CD4-positive, alpha-beta T cell (primary cell): ENCODE measurements around the gene DDX1. TPM values are rescaled to one million over a fixed set of nuclear protein-coding genes. Genes with fewer than 3 reads are reported as not detected.

Experiments
- ATAC-seq: fragments of 200-7000 bp; cut with Tn5 transposase; one replicate; pipeline ENCODE4 v1.10.0; 2022; ENCODE audit warnings: mild to moderate bottlenecking; ENCODE audit not compliant: poor library complexity
- CTCF ChIA-PET: fragments of 350-600 bp; sonication (Branson Sonifier 250); formaldehyde crosslinking; loops from one replicate; lab custom pipeline; 2021; ENCODE audit warnings: antibody characterized with exemption, inconsistent platforms; lab: Charles Lee
- POLR2A ChIA-PET: fragments of 350-600 bp; sonication (Branson Sonifier 250); formaldehyde crosslinking; loops from one replicate; lab custom pipeline; 2021; ENCODE audit warnings: antibody characterized with exemption, inconsistent platforms; lab: Charles Lee
- DNase-seq, 14 experiments: peaks; one replicate each; pipeline ENCODE4 v3.0.0-alpha.2; 2013 to 2020; ENCODE audit warnings: mixed read lengths in 2 of 14
- H3K27ac ChIP-seq, 2 donors: one replicate each; pipeline versions ENCODE4 v1.5.1 to v1.7.0; 2013; ENCODE audit warnings: low read length in 2 of 2, low read depth in 1 of 2, mild to moderate bottlenecking in 1 of 2
- H3K27me3 ChIP-seq, 2 experiments: 1 replicate in 1 of 2; 2 replicates in 1 of 2; pipeline versions ENCODE4 v1.6.1 to v1.7.0; 2013; ENCODE audit warnings: low read length in 2 of 2, control low read depth in 1 of 2, mild to moderate bottlenecking in 1 of 2, moderate library complexity in 1 of 2; ENCODE audit not compliant: insufficient read depth in 2 of 2, control insufficient read depth in 1 of 2
- H3K36me3 ChIP-seq: one replicate; pipeline ENCODE4 v1.6.1; 2013; ENCODE audit warnings: low read length, control low read depth; ENCODE audit not compliant: insufficient read depth
- H3K4me1 ChIP-seq: one replicate; pipeline ENCODE4 v1.6.1; 2013; ENCODE audit warnings: low read length, control low read depth; ENCODE audit not compliant: insufficient read depth
- H3K4me3 ChIP-seq: one replicate; pipeline ENCODE4 v1.5.1; 2013; ENCODE audit warnings: mild to moderate bottlenecking, low read length, moderate library complexity
- H3K9me3 ChIP-seq, 2 experiments: 1 replicate in 1 of 2; 2 replicates in 1 of 2; pipeline versions ENCODE4 v1.6.1 to v1.7.0; 2013; ENCODE audit warnings: low read length in 2 of 2, mild to moderate bottlenecking in 2 of 2, control low read depth in 1 of 2, moderate library complexity in 1 of 2; ENCODE audit not compliant: control insufficient read depth in 1 of 2, insufficient read depth in 1 of 2
- H3K27ac Mint-ChIP-seq: one replicate; pipeline ENCODE4 v1.8.0; 2020; ENCODE audit warnings: mixed read lengths
- H3K27me3 Mint-ChIP-seq: one replicate; pipeline ENCODE4 v1.8.0; 2021; ENCODE audit warnings: mixed read lengths
- H3K36me3 Mint-ChIP-seq: one replicate; pipeline ENCODE4 v1.8.0; 2021; ENCODE audit warnings: low read depth, mixed read lengths
- H3K4me1 Mint-ChIP-seq: one replicate; pipeline ENCODE4 v1.8.0; 2021; ENCODE audit warnings: low read depth, mixed read lengths
- H3K4me3 Mint-ChIP-seq: one replicate; pipeline ENCODE4 v1.8.0; 2020; ENCODE audit warnings: mild to moderate bottlenecking, mixed read lengths
- H3K9me3 Mint-ChIP-seq: one replicate; pipeline ENCODE4 v1.8.0; 2020; ENCODE audit warnings: mixed read lengths
- intact Hi-C, 2 experiments: fragments of 100-400 bp; cut with DNase I in 1 of 2; cut with micrococcal nuclease in 1 of 2; formaldehyde crosslinking; loops; one replicate each; pipeline versions ENCODE4 v1.15.1 to v1.9.0; 2023 to 2025; cut with DNase I, micrococcal nuclease
- total RNA-seq, 174 experiments: library from RNA in 2 of 174; stranded (reverse) in 2 of 174; gene quantifications; one replicate each; pipeline ENCODE4 v1.2.3 and lab custom pipeline; 2021 to 2026
- TF ChIP-seq, protein P1 (sequence below): fragments of 200-600 bp; IDR thresholded peaks from one replicate; pipeline ENCODE4 v1.8.0; 2022; ENCODE audit warnings: antibody characterized with exemption, mild to moderate bottlenecking

DDX1 gene
- total RNA-seq, 2 experiments from 2014 or later = 48.8 to 50.1 TPM

DNA sequence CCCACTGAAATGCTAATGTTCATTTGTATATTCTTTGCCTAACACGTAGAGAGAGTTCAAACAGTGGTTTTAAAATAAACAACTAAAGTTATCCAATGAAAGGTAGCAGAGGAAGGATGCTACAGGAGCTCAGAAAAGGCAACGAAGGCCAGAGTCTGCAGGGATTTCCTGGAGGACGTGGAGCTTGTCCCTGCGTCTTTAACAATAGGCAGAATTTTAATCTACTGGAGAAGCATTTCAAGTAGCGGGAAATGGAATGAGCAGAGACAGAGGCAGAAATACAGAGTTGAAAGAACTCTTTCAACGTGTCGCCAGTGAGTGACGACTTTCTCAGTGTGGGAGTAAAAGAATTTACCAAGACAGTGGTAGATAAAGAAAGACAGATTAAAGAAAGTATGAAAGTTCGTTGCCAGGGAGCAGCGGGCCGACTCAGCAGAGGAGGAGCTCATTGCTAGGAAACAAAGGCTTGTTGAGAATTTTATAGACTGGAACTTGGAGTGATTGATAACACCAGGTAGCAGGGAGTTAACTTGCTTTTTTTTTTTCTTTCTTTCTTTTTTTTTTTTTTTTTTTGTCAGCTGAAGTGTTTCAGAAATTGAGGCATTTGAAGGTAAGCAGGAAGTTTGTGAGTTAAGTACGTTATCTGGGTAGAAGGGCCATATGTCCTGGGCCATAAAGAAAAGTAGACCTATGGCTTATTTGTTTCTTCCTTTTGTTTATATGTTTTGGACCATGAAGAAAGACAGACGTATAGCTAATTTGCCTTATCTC lies 29.9 kb upstream of the DDX1 start:
- peak overlapping the region; percentile 48 to 68 for H3K27ac ChIP-seq
- H3K27me3 ChIP-seq = no peaks in the 10 kb centered on the region
- Mint-ChIP-seq H3K9me3 (no peaks in the 10 kb centered on the region), H3K27me3 (no peaks in the 10 kb centered on the region), H3K27ac (peak overlapping the region; percentile 88), H3K36me3 (peaks cover 22% of the 10 kb centered on the region), H3K4me3 (peak overlapping the region; percentile 99), H3K4me1 (peaks cover 52% of the 10 kb centered on the region)
- intact Hi-C loops = loop anchor here (1.0 to 2.0 kb wide), 2 partner anchors 29 to 30 kb away; partner anchors contain the start of gene DDX1 (in 2 of the 2)
- H3K36me3 ChIP-seq = peaks cover 1% of the 10 kb centered on the region
- DNase-seq = peak in 8 of 14 experiments; percentile 8 to 59 (median 23)
- TF ChIP-seq, protein P1, sequence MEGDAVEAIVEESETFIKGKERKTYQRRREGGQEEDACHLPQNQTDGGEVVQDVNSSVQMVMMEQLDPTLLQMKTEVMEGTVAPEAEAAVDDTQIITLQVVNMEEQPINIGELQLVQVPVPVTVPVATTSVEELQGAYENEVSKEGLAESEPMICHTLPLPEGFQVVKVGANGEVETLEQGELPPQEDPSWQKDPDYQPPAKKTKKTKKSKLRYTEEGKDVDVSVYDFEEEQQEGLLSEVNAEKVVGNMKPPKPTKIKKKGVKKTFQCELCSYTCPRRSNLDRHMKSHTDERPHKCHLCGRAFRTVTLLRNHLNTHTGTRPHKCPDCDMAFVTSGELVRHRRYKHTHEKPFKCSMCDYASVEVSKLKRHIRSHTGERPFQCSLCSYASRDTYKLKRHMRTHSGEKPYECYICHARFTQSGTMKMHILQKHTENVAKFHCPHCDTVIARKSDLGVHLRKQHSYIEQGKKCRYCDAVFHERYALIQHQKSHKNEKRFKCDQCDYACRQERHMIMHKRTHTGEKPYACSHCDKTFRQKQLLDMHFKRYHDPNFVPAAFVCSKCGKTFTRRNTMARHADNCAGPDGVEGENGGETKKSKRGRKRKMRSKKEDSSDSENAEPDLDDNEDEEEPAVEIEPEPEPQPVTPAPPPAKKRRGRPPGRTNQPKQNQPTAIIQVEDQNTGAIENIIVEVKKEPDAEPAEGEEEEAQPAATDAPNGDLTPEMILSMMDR = no peak
- H3K9me3 ChIP-seq = no peaks in the 10 kb centered on the region
- ChIA-PET CTCF (interaction anchor here (0.9 to 2.0 kb wide), 2 partner anchors 16 to 26 kb away, joined by 3 to 8 read pairs; no protein-coding TSS in a partner anchor), POLR2A (interaction anchor here (1.0 to 3.9 kb wide), 6 partner anchors 9 to 33 kb away, joined by 4 to 38 read pairs (median 7); partner anchors contain the start of gene DDX1)
- ATAC-seq = peak; percentile 44
- peaks cover 13% of the 10 kb centered on the region for H3K4me1 ChIP-seq
- peak overlapping the region; percentile 86 for H3K4me3 ChIP-seq

DNA sequence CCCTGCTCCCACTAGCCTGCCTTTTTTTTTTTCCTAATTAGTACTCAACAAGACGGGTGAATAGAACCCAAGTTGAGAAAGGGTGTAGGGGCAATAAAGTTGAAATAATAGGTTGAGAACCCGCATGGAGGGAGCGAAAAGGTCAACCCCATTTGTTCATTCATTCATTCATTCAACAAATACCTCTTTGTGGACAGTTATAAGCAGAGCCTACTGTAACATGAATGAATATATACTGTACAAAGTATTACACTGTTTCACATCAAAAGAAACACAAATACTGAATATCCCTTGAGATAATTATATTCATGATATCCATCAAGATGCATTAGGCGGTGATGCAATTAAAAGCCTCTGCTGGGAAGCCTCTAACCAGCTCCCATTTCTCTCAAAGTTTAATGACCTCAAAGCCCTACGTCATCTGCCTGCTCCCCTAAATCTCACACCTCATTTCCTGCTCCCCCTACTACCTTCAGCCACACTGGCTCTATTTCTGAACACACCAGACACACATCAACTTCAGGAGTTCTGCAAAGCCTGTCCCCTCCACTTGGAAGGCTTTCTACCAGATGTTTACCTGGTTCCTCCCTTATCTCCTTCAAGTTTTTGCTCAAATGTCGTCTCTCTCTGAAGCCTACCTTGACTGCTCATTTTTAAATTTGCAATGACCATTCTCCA lies 29.2 kb upstream of the DDX1 start:
- Histone ChIP-seq H3K36me3 (no peaks in the 10 kb centered on the region), H3K27ac (peak overlapping the region in 1 of 2 donors; percentile 48), H3K27me3 (no peaks in the 10 kb centered on the region), H3K9me3 (no peaks in the 10 kb centered on the region), H3K4me1 (peaks cover 13% of the 10 kb centered on the region), H3K4me3 (no peak overlapping the region)
- Mint-ChIP-seq H3K27ac (peak overlapping the region; percentile 88), H3K9me3 (no peaks in the 10 kb centered on the region), H3K27me3 (no peaks in the 10 kb centered on the region), H3K36me3 (peaks cover 22% of the 10 kb centered on the region), H3K4me3 (peak overlapping the region; percentile 99), H3K4me1 (peaks cover 52% of the 10 kb centered on the region)
- DNase-seq (no peak), ATAC-seq (no peak)
- intact Hi-C loops = no loop called here
- ChIA-PET POLR2A (interaction anchor here (1.0 to 3.9 kb wide), 5 partner anchors 8 to 32 kb away, joined by 4 to 38 read pairs (median 6); partner anchors contain the start of gene DDX1), CTCF (interaction anchor here (0.9 to 2.0 kb wide), 2 partner anchors 15 to 26 kb away, joined by 3 to 8 read pairs; no protein-coding TSS in a partner anchor)
- TF ChIP-seq, protein P1 = no peak

DNA sequence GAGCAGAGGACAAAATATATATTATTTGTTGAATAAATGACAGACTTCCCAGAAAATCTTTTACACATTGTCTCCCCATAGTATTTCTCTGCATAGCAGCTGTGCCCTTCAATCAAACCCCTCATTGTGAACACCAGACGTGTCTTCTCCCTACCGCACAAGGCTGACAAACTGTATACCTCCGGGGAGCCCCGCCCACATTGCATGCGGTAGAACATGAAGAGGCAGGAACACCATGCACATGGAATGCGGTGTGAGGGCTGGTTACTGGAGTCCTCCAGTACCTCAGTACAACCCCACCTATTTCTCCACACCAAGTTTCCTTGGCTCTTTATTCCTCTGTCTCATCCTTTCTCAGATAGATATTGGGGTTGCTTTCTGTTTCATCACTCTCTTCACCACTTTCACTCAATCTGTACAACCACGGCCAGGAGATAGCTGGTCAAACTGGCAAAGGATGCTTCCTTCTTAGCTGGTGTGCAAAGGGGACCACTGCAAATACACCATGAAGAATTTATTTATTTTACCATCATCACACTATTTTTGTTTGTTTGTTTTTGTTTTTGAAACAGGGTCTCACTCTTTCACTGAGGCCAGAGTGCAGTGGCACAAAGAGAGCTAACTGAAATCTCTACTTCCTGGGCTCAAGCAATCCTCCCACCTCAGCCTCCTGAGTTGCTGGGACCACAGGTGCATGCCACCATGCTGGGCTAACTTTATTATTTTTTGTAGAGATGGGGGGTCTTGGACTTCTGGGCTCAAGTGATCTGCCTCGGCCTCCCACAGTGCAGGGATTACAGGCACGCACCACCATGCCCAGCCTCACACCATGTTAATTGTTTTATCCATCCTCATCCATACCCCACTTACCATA lies 28.2 kb upstream of the DDX1 start:
- DNase-seq (no peak), ATAC-seq (no peak)
- Mint-ChIP-seq H3K27me3 (peaks cover 5% of the 10 kb centered on the region), H3K4me1 (peaks cover 45% of the 10 kb centered on the region), H3K36me3 (peaks cover 16% of the 10 kb centered on the region), H3K4me3 (peak overlapping the region; percentile 63), H3K27ac (peak overlapping the region; percentile 88), H3K9me3 (no peaks in the 10 kb centered on the region)
- ChIA-PET POLR2A (interaction anchor here (1.7 to 3.9 kb wide), 2 partner anchors 14 to 28 kb away, joined by 6 to 38 read pairs; partner anchors contain the start of gene DDX1), CTCF (no interaction called here)
- H3K4me3 ChIP-seq = no peak overlapping the region
- TF ChIP-seq, protein P1 = no peak
- peaks cover 10% of the 10 kb centered on the region for H3K4me1 ChIP-seq
- H3K9me3 ChIP-seq = no peaks in the 10 kb centered on the region
- intact Hi-C loops = no loop called here
- no peaks in the 10 kb centered on the region for H3K36me3 ChIP-seq
- no peak overlapping the region for H3K27ac ChIP-seq
- no peaks in the 10 kb centered on the region for H3K27me3 ChIP-seq
